Hematopoietic multipotent progenitor cell treated with erythropoietin and hydrocortisone succinate and interleukin-3 and kit ligand, for 8 days (in vitro differentiated cells): ENCODE measurements around the gene SCARB2.

Experiments used
- DNase-seq: peaks from one replicate; pipeline ENCODE4 v3.0.0-alpha.2; 2015

The SCARB2 gene

GRCh38 chr4:76224171-76224570 is 10.5 kb upstream of the SCARB2 start:
- no peak for DNase-seq

DNA sequence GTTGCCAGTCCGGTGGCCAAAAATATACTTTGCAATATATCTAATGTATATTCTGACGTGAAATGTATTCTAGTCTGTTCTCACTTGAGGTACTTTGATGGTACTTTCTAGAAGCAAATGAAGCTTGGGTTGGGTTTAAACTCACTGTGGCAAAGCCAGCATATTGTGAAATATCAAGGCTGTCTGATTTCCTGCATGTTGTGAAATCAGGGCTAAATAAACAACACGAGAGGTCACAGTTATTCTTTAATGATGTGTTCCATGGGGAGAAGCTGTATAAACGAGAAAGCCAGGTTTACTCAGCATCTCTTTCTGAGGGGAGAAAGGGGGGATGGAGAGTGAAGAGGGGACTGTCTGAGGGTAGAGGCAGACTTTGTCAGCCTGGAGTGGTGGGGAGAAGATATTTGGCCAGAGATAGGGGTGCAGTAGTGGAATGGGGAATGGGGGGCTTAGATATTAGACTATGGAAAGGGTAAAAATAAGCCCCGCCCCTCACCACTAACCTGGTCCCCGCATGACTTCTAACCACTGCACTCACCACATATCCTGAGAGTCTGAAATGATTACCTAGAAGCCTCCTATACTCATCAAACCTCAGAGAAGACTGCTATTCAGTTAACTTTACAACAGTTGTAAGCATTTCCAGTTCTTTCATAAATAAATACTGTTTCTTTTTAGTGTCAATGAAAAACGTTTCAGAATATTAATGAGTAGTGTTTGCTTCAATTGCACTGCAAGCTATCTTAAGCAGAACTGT is 5.9 kb upstream of the SCARB2 start:
- DNase-seq = no peak

DNA sequence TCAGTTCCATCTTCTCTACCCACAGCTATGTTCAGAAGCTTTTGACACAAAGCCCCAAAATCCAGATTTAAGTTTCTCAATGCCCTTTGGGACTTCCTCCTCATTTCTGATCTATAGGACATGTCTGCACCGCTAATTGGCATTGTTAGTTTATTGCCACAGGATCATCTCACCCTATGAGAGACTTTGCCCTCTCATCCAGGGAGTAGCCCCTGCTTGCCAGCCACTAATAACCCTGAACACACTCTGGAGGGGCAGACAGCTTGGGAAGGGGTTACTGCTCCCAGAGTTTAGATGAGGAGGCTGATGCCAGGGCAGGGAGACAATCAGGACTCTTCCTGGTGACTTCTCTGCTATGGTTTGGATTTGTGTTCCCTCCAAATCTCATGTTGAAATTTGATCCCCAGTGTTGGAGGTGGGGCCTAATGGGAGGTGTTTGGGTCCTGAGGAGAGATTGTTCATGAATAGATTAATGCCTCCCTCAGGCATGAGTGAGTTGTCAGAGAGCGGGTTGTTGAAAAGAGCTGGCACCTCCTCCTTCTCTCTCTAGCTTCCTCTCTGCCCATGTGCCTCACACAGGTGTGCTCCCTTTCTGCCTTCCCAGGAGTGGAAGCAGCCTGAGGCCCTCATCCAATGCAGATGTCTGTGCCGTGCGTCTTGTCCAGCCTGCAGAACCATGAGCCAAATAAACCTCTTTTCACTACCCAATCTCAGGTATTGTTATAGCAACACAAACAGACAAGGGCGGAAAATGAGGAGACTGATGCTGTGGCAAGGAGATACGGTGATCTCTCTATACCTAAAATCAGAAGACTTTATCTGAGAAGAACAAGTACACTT is 3.6 kb upstream of the SCARB2 start:
- no peak for DNase-seq

GRCh38 chr4:76216524-76216923 is 2.9 kb upstream of the SCARB2 start:
- no peak for DNase-seq

DNA sequence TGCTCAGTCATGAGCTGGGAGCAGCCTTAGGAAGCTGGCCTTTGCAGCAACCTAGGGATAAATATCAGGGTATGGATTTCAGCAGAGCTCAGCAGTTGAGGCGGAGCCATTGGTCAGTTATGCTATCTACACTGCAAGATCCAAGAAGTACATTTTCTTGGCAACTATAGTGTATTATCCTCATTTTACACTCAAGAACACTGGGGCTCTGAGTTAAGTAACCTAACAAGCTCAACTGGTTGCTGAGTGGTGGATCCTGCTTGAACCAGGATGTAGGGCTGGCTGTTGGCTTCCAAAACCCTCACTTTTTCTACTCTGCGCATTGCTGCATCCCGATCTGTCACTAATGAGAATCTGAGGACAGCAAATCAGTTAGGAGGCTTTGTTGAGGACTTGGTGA is 1.5 kb upstream of the SCARB2 start:
- DNase-seq = peak; percentile 86

DNA sequence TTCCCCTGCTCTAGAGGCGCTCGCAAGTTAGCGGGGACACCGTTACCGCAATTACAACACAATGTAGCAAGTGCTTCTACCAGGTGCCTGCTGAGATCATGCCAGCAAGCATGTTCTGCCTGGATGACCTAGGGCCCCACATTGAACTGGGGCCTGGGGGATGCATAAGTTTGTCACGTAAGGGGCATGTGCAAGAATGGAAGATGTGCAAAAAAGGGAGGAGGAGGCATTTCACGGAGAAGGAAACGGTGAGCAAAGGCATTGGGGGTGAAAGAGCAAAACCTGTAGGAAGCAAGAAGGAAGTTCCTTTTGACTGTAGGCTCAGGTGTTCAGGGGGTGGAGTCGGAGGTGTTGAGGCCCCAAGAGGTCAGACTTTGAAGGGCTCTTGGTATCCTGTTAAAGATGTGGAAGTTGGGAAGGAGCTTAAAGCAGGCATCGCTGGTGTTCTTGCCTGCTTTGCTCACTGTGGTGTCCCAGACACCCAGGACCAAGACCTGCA is 602 bp upstream of the SCARB2 start:
- DNase-seq = no peak

- no peak for DNase-seq
Measured at GRCh38 chr4:76212851-76213414, 691 bp downstream of the SCARB2 start.

- DNase-seq = no peak
Measured at GRCh38 chr4:76211769-76212708, 1.6 kb downstream of the SCARB2 start.

GRCh38 chr4:76210452-76210851 is 3.2 kb downstream of the SCARB2 start:
- DNase-seq = no peak

DNA sequence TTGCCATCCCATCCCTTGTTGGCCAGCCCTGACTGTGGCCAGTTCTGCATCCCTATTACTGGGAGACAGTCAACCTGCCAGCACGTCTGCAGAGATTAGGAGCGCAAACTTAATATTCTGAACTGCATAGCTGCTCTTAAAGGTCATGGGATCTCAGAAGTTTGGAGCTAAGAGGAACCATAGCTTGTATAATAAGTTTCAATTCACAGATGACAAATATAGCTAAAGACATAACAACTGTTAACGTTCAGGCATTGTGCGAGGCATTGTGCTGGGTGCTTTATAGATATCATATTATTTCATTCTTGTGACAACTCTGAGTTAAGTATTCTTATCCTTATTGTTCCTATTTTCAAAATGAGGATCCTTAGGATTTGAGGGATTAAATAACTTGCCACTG is 3.7 kb downstream of the SCARB2 start:
- no peak for DNase-seq

- no peak for DNase-seq
Measured at GRCh38 chr4:76208005-76208765, 5.4 kb downstream of the SCARB2 start.

DNA sequence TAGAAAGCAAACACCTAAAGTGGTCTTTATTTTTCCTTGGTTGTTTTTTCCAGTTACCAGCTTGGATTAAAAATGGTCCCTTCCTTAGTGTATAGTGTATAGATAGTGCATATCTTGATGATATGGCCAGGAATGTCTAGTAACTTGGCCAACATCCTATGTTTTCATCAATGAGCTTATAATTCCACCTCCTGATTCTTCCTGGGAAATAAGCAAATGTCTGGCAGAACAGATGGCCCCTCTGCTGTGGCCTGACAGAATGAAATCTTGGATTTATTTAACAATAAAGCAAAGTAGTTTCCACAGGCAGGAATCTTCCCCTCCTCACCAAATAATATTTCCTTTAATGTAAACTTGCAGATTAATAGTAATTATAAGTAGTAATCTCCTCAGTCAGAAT is 6.1 kb downstream of the SCARB2 start:
- no peak for DNase-seq

DNA sequence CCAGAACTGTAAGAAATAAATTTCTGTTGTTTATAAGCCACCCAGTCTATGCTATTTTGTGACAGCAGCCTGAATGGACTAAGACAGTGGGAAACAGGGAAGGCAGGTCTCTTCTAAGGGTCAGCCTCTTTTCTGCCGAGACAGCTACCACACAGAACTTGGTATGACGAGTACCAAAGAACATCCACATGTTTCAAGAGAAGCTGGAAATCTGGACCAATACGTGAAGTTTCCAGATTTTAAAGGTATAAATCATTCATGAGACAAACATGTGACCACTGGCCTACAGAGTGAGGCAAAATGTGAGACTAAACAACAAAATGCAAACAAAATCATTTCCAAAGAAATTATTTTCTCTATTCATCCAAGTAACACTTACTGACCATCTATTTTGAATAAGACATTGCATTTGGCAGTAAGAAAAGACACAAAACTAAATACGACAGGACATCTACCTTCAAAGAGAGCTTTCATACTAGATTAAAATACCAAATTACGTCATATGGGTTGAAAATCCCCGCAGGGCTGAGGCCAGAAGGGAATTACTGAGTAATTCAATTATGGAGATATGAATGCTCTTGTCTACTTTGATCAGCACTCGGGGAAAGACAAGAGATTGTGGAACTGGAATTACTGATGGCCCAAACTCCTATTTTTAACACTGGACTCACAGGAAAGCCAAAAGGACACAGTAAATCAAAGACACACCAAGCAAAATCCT is 7.2 kb downstream of the SCARB2 start:
- DNase-seq = no peak

DNA sequence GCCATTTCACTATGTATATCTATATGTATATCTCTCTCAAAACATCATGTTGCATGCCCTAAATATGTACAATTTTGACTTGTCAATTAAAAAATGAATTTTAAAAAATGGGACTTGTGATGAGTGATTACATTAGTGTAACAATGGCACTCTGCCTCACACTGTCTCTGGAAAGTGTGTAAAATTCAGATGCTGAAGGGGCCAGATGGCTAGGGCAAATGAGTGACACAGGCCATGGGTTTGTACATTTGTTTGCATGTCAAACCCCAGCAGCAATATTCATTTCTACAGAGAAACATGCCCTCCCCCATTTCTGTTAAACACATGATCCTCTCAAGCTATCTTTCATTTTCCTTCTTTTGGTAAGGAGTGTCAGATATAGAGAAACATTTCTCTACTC is 8.1 kb downstream of the SCARB2 start:
- no peak for DNase-seq

GRCh38 chr4:76204936-76205335 is 8.7 kb downstream of the SCARB2 start:
- DNase-seq = no peak

- no peak for DNase-seq
Measured at GRCh38 chr4:76203541-76203940, 10.1 kb downstream of the SCARB2 start.

DNA sequence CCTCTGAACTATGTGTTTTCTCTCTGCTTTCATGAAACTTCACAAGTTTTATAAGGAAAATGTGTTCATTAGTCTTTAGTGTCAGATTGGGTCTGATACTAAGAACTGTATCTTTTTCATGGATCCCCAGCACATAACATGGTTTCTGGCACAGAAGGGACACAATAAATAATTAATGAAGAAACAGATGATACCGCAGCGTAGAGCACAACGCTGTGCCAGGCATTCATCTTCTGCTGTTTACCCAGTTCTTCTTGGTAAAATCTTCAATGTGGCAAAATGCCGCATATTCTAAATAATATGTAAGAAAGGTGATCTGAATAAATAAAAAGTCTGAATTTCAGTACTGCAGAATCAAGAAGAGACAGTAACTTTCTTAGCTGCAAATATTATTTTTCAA is 12.3 kb downstream of the SCARB2 start:
- no peak for DNase-seq

DNA sequence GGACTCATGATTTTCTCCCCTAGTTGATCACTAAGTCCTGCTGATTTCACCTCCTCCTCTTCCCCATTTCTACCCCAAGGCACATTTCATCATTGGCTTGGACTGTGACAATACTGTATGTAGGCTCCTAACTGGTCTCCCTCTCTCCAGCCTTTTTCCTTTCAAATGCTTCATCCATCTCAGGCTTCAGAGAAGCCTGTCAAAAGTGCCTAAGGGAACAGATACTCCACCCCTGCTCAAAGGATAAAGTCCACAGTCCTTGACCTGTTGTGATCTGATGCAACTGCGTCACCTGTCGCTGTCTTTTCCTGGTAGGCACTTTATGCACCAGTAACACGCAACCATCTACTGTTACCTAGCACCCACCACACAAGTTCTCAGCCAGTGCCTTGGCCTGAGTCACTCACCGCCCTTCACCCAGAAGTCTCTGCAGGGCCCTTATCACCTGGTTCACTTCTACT is 12.8 kb downstream of the SCARB2 start:
- peak; percentile 63 for DNase-seq

DNA sequence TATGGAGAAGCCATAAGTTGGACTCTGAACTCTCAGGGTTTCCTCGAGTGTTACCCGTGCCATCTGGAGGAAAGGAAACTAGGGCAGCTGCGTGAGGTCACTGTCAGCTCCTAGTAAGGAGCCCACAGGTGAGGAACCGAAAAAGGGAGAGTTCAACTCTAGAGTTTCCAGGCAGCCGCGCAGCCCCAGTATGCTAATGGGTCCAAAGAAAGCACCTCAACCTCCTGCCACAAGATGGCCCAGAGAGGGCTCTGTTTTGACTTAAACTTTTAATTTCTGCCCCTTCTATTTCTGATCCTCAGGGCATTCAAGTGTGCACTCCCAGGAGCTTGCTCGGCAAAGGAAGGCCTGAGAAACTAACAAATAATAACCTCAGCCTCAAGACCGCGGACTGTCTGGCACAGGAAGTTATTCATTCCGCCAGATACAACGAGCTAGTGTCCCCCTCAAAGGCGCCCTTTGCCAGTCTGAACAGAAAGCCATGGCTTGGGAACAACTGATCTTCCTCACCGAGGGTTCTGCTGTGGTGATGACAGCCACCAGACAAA is 13.9 kb downstream of the SCARB2 start:
- DNase-seq = peak; percentile 61

- peak; percentile 75 for DNase-seq
Measured at GRCh38 chr4:76198411-76199237, 15.0 kb downstream of the SCARB2 start.
